Ramos (cell line): ENCODE measurements around the gene STPG2.
"Not testable (repeated sequence)": the region's sequence is repeated elsewhere in the genome, so short reads cannot be mapped to it uniquely, and the experiment has no call there.

Source experiments
- in situ Hi-C: fragments of 300-500 bp; cut with MboI; formaldehyde crosslinking; loops from one replicate; pipeline ENCODE4 v1.14.3; 2022; ENCODE audit warnings: low sequenced_read_pairs; ENCODE audit not compliant: unreplicated experiment

STPG2 gene

GRCh38 chr4:97953171-97953941 lies 189.9 kb downstream of the STPG2 start:
- in situ Hi-C loops: no loop called here

GRCh38 chr4:97952763-97953162 lies 190.5 kb downstream of the STPG2 start:
- in situ Hi-C loops: no loop called here

GRCh38 chr4:97950836-97951235 lies 192.4 kb downstream of the STPG2 start:
- in situ Hi-C loops: no loop called here

GRCh38 chr4:97942951-97943350 lies 200.3 kb downstream of the STPG2 start:
- in situ Hi-C loops: no loop called here

- in situ Hi-C loops: no loop called here
Measured at GRCh38 chr4:97942137-97942536, 201.1 kb downstream of the STPG2 start.

GRCh38 chr4:97938141-97938540 lies 205.1 kb downstream of the STPG2 start:
- in situ Hi-C loops: no loop called here

GRCh38 chr4:97924341-97924958 lies 218.8 kb downstream of the STPG2 start:
- in situ Hi-C loops: no loop called here

GRCh38 chr4:97923096-97923495 lies 220.2 kb downstream of the STPG2 start:
- in situ Hi-C loops: no loop called here

GRCh38 chr4:97917115-97917514 lies 226.2 kb downstream of the STPG2 start:
- in situ Hi-C loops: no loop called here

- in situ Hi-C loops: no loop called here
Measured at GRCh38 chr4:97912156-97912555, 231.1 kb downstream of the STPG2 start.

- in situ Hi-C loops: no loop called here
Measured at GRCh38 chr4:97911236-97911906, 231.9 kb downstream of the STPG2 start.

GRCh38 chr4:97910005-97910404 lies 233.3 kb downstream of the STPG2 start:
- in situ Hi-C loops: no loop called here

GRCh38 chr4:97903436-97904189 lies 239.7 kb downstream of the STPG2 start:
- in situ Hi-C loops: not testable (repeated sequence)

GRCh38 chr4:97900229-97900628 lies 243.0 kb downstream of the STPG2 start:
- in situ Hi-C loops: no loop called here

GRCh38 chr4:97892592-97893266 lies 250.5 kb downstream of the STPG2 start:
- in situ Hi-C loops: no loop called here

GRCh38 chr4:97879942-97880341 lies 263.3 kb downstream of the STPG2 start:
- in situ Hi-C loops: no loop called here

GRCh38 chr4:97868097-97868496 lies 275.2 kb downstream of the STPG2 start:
- in situ Hi-C loops: no loop called here

- in situ Hi-C loops: no loop called here
Measured at GRCh38 chr4:97867557-97868091, 275.7 kb downstream of the STPG2 start.

GRCh38 chr4:97866821-97867556 lies 276.3 kb downstream of the STPG2 start:
- in situ Hi-C loops: no loop called here
